Activated CD8-positive, alpha-beta memory T cell treated with anti-CD3 and anti-CD28 coated beads, Interleukin-2, amount 50 U/mL, for 1 hour (primary cell): Measurements from ENCODE around the gene CANX.

ENCODE experiments used
- DNase-seq: peaks from one replicate; pipeline ENCODE4 v3.0.0-alpha.2; 2020; ENCODE audit errors: extremely low read depth

CANX gene

GRCh38 chr5:179777909-179778308 is 79.1 kb downstream of the CANX start:
- DNase-seq = no peak

GRCh38 chr5:179778591-179778990 is 79.8 kb downstream of the CANX start:
- DNase-seq = no peak

- no peak for DNase-seq
Observed at GRCh38 chr5:179779826-179780225, 81.1 kb downstream of the CANX start.

- DNase-seq = no peak
Observed at GRCh38 chr5:179780362-179780761, 81.6 kb downstream of the CANX start.
